Keratinocyte (primary cell): ENCODE measurements around the gene ARMC6. TPM values are rescaled to one million over a fixed set of nuclear protein-coding genes. Genes with fewer than 3 reads are reported as not detected.

ENCODE experiments used
- DNase-seq: peaks from one replicate; pipeline ENCODE4 v3.0.0-alpha.2; 2011; ENCODE audit warnings: low read depth, missing footprints, low spot score
- FAIRE-seq: peaks from 2 replicates; lab custom pipeline; 2011; peaks lifted over from hg19 to GRCh38; lab: Jason Lieb, UNC
- H2AFZ ChIP-seq: 2 replicates; pipeline ENCODE4 v1.6.0; 2012; ENCODE audit warnings: low read length, control low read depth, inconsistent platforms; ENCODE audit not compliant: control insufficient read depth
- H3K27ac ChIP-seq: 2 replicates; pipeline ENCODE4 v1.5.1; 2011; ENCODE audit warnings: low read length; ENCODE audit not compliant: control insufficient read depth, insufficient read depth
- H3K27me3 ChIP-seq: 3 replicates; pipeline ENCODE4 v1.6.0; 2011; ENCODE audit warnings: low read length; ENCODE audit not compliant: control insufficient read depth, insufficient read depth; ENCODE audit errors: extremely low read depth
- H3K36me3 ChIP-seq, 2 experiments: 2 replicates in 1 of 2; 3 replicates in 1 of 2; pipeline ENCODE4 v1.5.1; 2011; ENCODE audit warnings: low read length in 2 of 2, mild to moderate bottlenecking in 1 of 2; ENCODE audit not compliant: control insufficient read depth in 2 of 2, insufficient read depth in 2 of 2; ENCODE audit errors: extremely low read depth in 1 of 2
- H3K4me1 ChIP-seq: 3 replicates; pipeline ENCODE4 v1.5.1; 2011; ENCODE audit warnings: low read length; ENCODE audit not compliant: control insufficient read depth, insufficient read depth; ENCODE audit errors: extremely low read depth
- H3K4me2 ChIP-seq: 3 replicates; pipeline ENCODE4 v1.6.0; 2011; ENCODE audit warnings: low read depth, low read length; ENCODE audit not compliant: control insufficient read depth, insufficient read depth; ENCODE audit errors: extremely low read depth
- H3K4me3 ChIP-seq, 3 experiments: fragments of 200-600 bp in 1 of 3; sonication (generic) in 1 of 3; 2 replicates in 2 of 3; 3 replicates in 1 of 3; pipeline ENCODE4 v1.5.1; 2011 to 2016; ENCODE audit warnings: low read length in 3 of 3, mild to moderate bottlenecking in 3 of 3, control low read depth in 2 of 3, inconsistent platforms in 1 of 3, low read depth in 1 of 3, mixed read lengths in 1 of 3, mixed run types in 1 of 3, moderate library complexity in 1 of 3; ENCODE audit not compliant: control insufficient read depth in 2 of 3, insufficient read depth in 2 of 3; ENCODE audit errors: extremely low read depth in 1 of 3
- H3K79me2 ChIP-seq: 2 replicates; pipeline ENCODE4 v1.6.0; 2012; ENCODE audit warnings: low read length; ENCODE audit not compliant: control insufficient read depth, insufficient read depth
- H3K9ac ChIP-seq: 3 replicates; pipeline ENCODE4 v1.6.0; 2011; ENCODE audit warnings: low read length; ENCODE audit not compliant: control insufficient read depth, insufficient read depth; ENCODE audit errors: extremely low read depth
- H3K9me1 ChIP-seq: 3 replicates; pipeline ENCODE4 v1.6.0; 2011; ENCODE audit warnings: low read length; ENCODE audit not compliant: control insufficient read depth, insufficient read depth; ENCODE audit errors: extremely low read depth
- H3K9me3 ChIP-seq: 2 replicates; pipeline ENCODE4 v1.5.1; 2012; ENCODE audit warnings: low read depth, low read length; ENCODE audit not compliant: control insufficient read depth
- H4K20me1 ChIP-seq: 3 replicates; pipeline ENCODE4 v1.6.0; 2011; ENCODE audit warnings: low read length; ENCODE audit not compliant: control insufficient read depth, insufficient read depth; ENCODE audit errors: extremely low read depth
- EZH2 ChIP-seq: IDR thresholded peaks from one replicate; pipeline ENCODE4 v1.6.1; 2012; ENCODE audit warnings: inconsistent platforms, mild to moderate bottlenecking, low read length, moderate library complexity
- dilution Hi-C: fragments of 300-500 bp; cut with MboI; formaldehyde crosslinking; loops from one replicate; pipeline ENCODE4 v1.7.0; 2020; ENCODE audit warnings: low sequenced_read_pairs; ENCODE audit not compliant: extremely low pct_ligation_motif_present
- polyA plus RNA-seq, 5 experiments: library from polyadenylated mRNA; depleted of rRNA in 3 of 5; stranded (reverse) in 3 of 5; stranded (forward) in 1 of 5; unstranded in 1 of 5; fragments of >200 nt; gene quantifications; 1 replicate in 1 of 5; 2 replicates in 3 of 5; 3 replicates in 1 of 5; pipeline versions ENCODE4 v1.2.1 to v1.2.3, GENCODE V29; 2011 to 2012; ENCODE audit warnings: missing spikeins in 2 of 5, low read depth in 1 of 5, low replicate concordance in 1 of 5
- TF ChIP-seq, protein P1 (sequence below), 3 experiments: IDR thresholded peaks in 1 of 3; conservative IDR thresholded peaks in 1 of 3; optimal IDR thresholded peaks in 1 of 3; 2 replicates in 2 of 3; 3 replicates in 1 of 3; pipeline versions ENCODE3 to v1.5.1; 2011; ENCODE audit warnings: low read length in 3 of 3, mild to moderate bottlenecking in 3 of 3, moderate library complexity in 2 of 3, control low read depth in 1 of 3, inconsistent platforms in 1 of 3; ENCODE audit not compliant: insufficient read depth in 2 of 3; ENCODE audit errors: extremely low read depth in 1 of 3

The ARMC6 gene
- polyA plus RNA-seq, 1 donor (not counting 4 experiments of a cell fraction or from before 2014, with no cell fraction given): 23.8 TPM

DNA sequence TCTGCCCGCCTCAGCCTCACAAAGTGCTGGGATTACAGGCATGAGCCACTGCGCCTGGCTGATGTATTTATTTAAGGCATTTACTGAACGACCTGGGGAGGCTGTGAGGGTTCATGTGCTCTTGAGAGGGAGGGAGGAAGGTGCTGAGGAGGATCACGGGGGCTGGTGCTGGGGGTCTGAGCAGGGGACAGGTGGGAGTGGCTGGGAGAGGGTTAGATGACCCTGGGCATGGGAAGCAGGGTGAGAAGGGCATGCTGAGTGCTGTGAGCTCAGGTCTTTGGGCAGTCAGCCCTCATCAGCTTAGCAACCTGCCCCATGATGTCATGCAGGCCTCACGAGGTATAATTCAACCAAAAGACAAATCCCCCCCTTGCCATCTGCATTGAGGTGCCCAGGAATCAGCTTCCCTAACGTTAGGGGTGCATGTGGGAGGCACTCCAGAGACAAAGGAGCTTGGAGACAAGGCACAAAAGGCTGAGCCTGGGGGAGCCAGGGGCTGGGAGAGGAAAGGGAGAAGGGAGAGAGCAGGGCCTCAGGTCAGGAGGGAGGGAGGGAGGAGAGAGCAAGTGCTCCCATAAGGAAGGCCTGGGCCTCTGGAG lies 36.5 kb upstream of the ARMC6 start:
- dilution Hi-C loops: no loop called here
- H3K9me1 ChIP-seq: no peaks in the 10 kb centered on the region
- no peak for TF ChIP-seq EZH2
- TF ChIP-seq, protein P1, sequence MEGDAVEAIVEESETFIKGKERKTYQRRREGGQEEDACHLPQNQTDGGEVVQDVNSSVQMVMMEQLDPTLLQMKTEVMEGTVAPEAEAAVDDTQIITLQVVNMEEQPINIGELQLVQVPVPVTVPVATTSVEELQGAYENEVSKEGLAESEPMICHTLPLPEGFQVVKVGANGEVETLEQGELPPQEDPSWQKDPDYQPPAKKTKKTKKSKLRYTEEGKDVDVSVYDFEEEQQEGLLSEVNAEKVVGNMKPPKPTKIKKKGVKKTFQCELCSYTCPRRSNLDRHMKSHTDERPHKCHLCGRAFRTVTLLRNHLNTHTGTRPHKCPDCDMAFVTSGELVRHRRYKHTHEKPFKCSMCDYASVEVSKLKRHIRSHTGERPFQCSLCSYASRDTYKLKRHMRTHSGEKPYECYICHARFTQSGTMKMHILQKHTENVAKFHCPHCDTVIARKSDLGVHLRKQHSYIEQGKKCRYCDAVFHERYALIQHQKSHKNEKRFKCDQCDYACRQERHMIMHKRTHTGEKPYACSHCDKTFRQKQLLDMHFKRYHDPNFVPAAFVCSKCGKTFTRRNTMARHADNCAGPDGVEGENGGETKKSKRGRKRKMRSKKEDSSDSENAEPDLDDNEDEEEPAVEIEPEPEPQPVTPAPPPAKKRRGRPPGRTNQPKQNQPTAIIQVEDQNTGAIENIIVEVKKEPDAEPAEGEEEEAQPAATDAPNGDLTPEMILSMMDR (optimal IDR thresholded peaks at IDR 0.05 in 1 of 3, IDR thresholded peaks at IDR 0.05 in 1 of 3, conservative IDR thresholded peaks at IDR 0.05 in 1 of 3; ENCODE audit: extremely low read depth in 1 of 3, insufficient read depth in 2 of 3, low read length in 3 of 3): no peak
- no peak for FAIRE-seq
- no peak for DNase-seq
- no peaks in the 10 kb centered on the region for H3K27me3 ChIP-seq
- H3K4me3 ChIP-seq: no peak overlapping the region
- no peaks in the 10 kb centered on the region for H3K79me2 ChIP-seq
- H3K4me2 ChIP-seq: no peak overlapping the region
- no peaks in the 10 kb centered on the region for H3K9me3 ChIP-seq
- no peak overlapping the region for H3K9ac ChIP-seq
- H4K20me1 ChIP-seq: peaks cover 3% of the 10 kb centered on the region
- H3K27ac ChIP-seq: no peak overlapping the region
- no peak overlapping the region for H2AFZ ChIP-seq
- H3K4me1 ChIP-seq: no peaks in the 10 kb centered on the region
- H3K36me3 ChIP-seq: peaks cover 35 to 49% of the 10 kb centered on the region in 2 experiments

DNA sequence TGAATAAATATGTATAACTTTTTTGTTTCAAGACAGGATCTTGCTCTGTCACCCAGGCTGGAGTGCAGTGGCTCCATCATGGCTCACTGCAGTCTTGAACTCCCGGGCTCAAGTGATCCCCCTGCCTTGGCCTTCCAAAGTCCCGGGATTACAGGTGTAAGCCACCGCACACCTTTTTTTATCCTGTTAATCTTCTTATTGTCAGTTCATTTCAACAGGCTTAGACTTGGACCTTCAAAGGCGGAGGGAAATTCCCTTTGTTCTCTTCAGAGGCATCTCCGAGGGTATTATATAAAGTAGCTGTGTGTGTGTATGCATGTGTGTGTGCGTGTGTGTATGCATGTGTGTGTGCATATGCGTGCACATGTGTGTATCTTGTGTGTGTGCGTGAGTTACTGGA lies 35.1 kb upstream of the ARMC6 start:
- no peak for DNase-seq
- H3K79me2 ChIP-seq: no peaks in the 10 kb centered on the region
- H3K9ac ChIP-seq: no peak overlapping the region
- H3K27me3 ChIP-seq: no peaks in the 10 kb centered on the region
- H3K9me1 ChIP-seq: no peaks in the 10 kb centered on the region
- H2AFZ ChIP-seq: no peak overlapping the region
- H3K4me2 ChIP-seq: no peak overlapping the region
- TF ChIP-seq, protein P1 (optimal IDR thresholded peaks at IDR 0.05 in 1 of 3, IDR thresholded peaks at IDR 0.05 in 1 of 3, conservative IDR thresholded peaks at IDR 0.05 in 1 of 3; ENCODE audit: extremely low read depth in 1 of 3, insufficient read depth in 2 of 3, low read length in 3 of 3): no peak
- no peak for TF ChIP-seq EZH2
- H3K4me1 ChIP-seq: no peaks in the 10 kb centered on the region
- H3K9me3 ChIP-seq: no peaks in the 10 kb centered on the region
- H3K27ac ChIP-seq: no peak overlapping the region
- H3K36me3 ChIP-seq: peaks cover 38 to 55% of the 10 kb centered on the region in 2 experiments
- H3K4me3 ChIP-seq: no peak overlapping the region
- peaks cover 3% of the 10 kb centered on the region for H4K20me1 ChIP-seq
- FAIRE-seq: no peak
- dilution Hi-C loops: no loop called here
